Smooth muscle cell (in vitro differentiated cells): Measurements from ENCODE around the gene TAB2. TPM values are rescaled to one million over a fixed set of nuclear protein-coding genes. Genes with fewer than 3 reads are reported as not detected.

ENCODE experiments used
- DNase-seq: peaks from one replicate; lab custom pipeline; 2025; ENCODE audit not compliant: unreplicated experiment; lab: John Stamatoyannopoulos, UW
- H2AFZ ChIP-seq: fragments of 200-600 bp; sonication (generic); 2 replicates; pipeline ENCODE4 v1.6.0; 2016; ENCODE audit warnings: antibody characterized with exemption, low read depth, mild to moderate bottlenecking
- H3F3A ChIP-seq: fragments of 200-600 bp; sonication (generic); 2 replicates; pipeline ENCODE4 v1.6.0; 2017; ENCODE audit warnings: antibody characterized with exemption, low read depth
- H3K27ac ChIP-seq: fragments of 200-600 bp; sonication (generic); 2 replicates; pipeline ENCODE4 v1.5.1; 2016; ENCODE audit warnings: low read depth, mild to moderate bottlenecking
- H3K27me3 ChIP-seq: fragments of 200-600 bp; sonication (generic); 2 replicates; pipeline ENCODE4 v1.6.1; 2016; ENCODE audit warnings: low read depth, mild to moderate bottlenecking
- H3K36me3 ChIP-seq: fragments of 200-600 bp; sonication (generic); 2 replicates; pipeline ENCODE4 v1.5.1; 2016; ENCODE audit warnings: low read depth
- H3K4me1 ChIP-seq: fragments of 200-600 bp; sonication (generic); 2 replicates; pipeline ENCODE4 v1.5.1; 2016; ENCODE audit warnings: low read depth
- H3K4me2 ChIP-seq: fragments of 200-600 bp; sonication (generic); 2 replicates; pipeline ENCODE4 v1.6.0; 2016; ENCODE audit warnings: mild to moderate bottlenecking
- H3K4me3 ChIP-seq: fragments of 200-600 bp; sonication (generic); 2 replicates; pipeline ENCODE4 v1.5.1; 2016; ENCODE audit warnings: mild to moderate bottlenecking
- H3K79me2 ChIP-seq: fragments of 200-600 bp; sonication (generic); 2 replicates; pipeline ENCODE4 v1.6.0; 2016; ENCODE audit warnings: low read depth, mild to moderate bottlenecking
- H3K9ac ChIP-seq: fragments of 200-600 bp; sonication (generic); 2 replicates; pipeline ENCODE4 v1.6.0; 2016; ENCODE audit warnings: low read depth
- H3K9me3 ChIP-seq: fragments of 200-600 bp; sonication (generic); replicated peaks from 2 replicates; pipeline ENCODE4 v1.5.1; 2016; ENCODE audit warnings: low read depth
- H4K20me1 ChIP-seq: fragments of 200-600 bp; sonication (generic); 2 replicates; pipeline ENCODE4 v1.6.0; 2016; ENCODE audit warnings: low read depth
- CTCF ChIP-seq: fragments of 200-600 bp; sonication (generic); IDR thresholded peaks from 2 replicates; pipeline ENCODE4 v1.5.1; 2017; ENCODE audit warnings: borderline replicate concordance, mild to moderate bottlenecking, antibody characterized with exemption; ENCODE audit not compliant: insufficient read depth, poor library complexity, severe bottlenecking
- WGBS: methylation state at CpG from one replicate; pipeline ENCODE4 v1.1.7; 2016; ENCODE audit warnings: low lambda C conversion rate; 5-methylcytosine and 5-hydroxymethylcytosine counted together
- polyA plus RNA-seq: library from polyadenylated mRNA; unstranded; fragments of >200 nt; fragmentation: Nextera tagmentation; extraction: Ambion mirVana; gene quantifications from 2 replicates; pipeline ENCODE4 v1.2.1, GENCODE V29; 2016
- total RNA-seq: library from RNA; depleted of rRNA; stranded (reverse); fragments of >200 nt; gene quantifications from 2 replicates; pipeline ENCODE4 v1.2.3, GENCODE V29; 2014

TAB2 gene
- total and polyA plus RNA-seq, 2 experiments from 2014 or later: 12.6 to 78.5 TPM

- Histone ChIP-seq H3K9me3 (no peaks in the 10 kb centered on the region), H3K27me3 (no peaks in the 10 kb centered on the region), H3K4me3 (no peak overlapping the region), H2AFZ (no peak overlapping the region), H3K36me3 (no peaks in the 10 kb centered on the region), H3K27ac (no peak overlapping the region), H3K9ac (no peak overlapping the region), H3K4me2 (no peak overlapping the region), H4K20me1 (no peaks in the 10 kb centered on the region), H3F3A (no peaks in the 10 kb centered on the region), H3K79me2 (no peaks in the 10 kb centered on the region), H3K4me1 (peaks cover 8% of the 10 kb centered on the region)
- no peak for TF ChIP-seq CTCF
- no peak for DNase-seq
- 96% methylated on average over 13 of the region's 13 CpGs for WGBS
These were observed 102.3 kb downstream of the TAB2 start for GRCh38 chr6:149419696-149420404.

- 87% methylated on average over 5 of the region's 5 CpGs for WGBS
- H3K9ac ChIP-seq: no peak overlapping the region
- H2AFZ ChIP-seq: no peak overlapping the region
- DNase-seq: no peak
- H3K27me3 ChIP-seq: no peaks in the 10 kb centered on the region
- H3K79me2 ChIP-seq: no peaks in the 10 kb centered on the region
- no peak overlapping the region for H3K4me3 ChIP-seq
- no peaks in the 10 kb centered on the region for H3F3A ChIP-seq
- no peaks in the 10 kb centered on the region for H3K9me3 ChIP-seq
- peaks cover 8% of the 10 kb centered on the region for H3K4me1 ChIP-seq
- H4K20me1 ChIP-seq: no peaks in the 10 kb centered on the region
- no peak for TF ChIP-seq CTCF
- no peaks in the 10 kb centered on the region for H3K36me3 ChIP-seq
- H3K4me2 ChIP-seq: no peak overlapping the region
- H3K27ac ChIP-seq: no peak overlapping the region
These were observed 103.6 kb downstream of the TAB2 start for GRCh38 chr6:149421132-149421531.

GRCh38 chr6:149422581-149422980 is 105.1 kb downstream of the TAB2 start:
- H3K36me3 ChIP-seq: no peaks in the 10 kb centered on the region
- H3F3A ChIP-seq: no peaks in the 10 kb centered on the region
- H2AFZ ChIP-seq: no peak overlapping the region
- H3K79me2 ChIP-seq: no peaks in the 10 kb centered on the region
- no peaks in the 10 kb centered on the region for H3K9me3 ChIP-seq
- 90% methylated on average over 4 of the region's 4 CpGs for WGBS
- H3K9ac ChIP-seq: no peak overlapping the region
- peaks cover 8% of the 10 kb centered on the region for H3K4me1 ChIP-seq
- DNase-seq: no peak
- no peaks in the 10 kb centered on the region for H4K20me1 ChIP-seq
- no peak overlapping the region for H3K4me3 ChIP-seq
- TF ChIP-seq CTCF: no peak
- no peaks in the 10 kb centered on the region for H3K27me3 ChIP-seq
- no peak overlapping the region for H3K4me2 ChIP-seq
- no peak overlapping the region for H3K27ac ChIP-seq

- H3K79me2 ChIP-seq: no peaks in the 10 kb centered on the region
- peaks cover 8% of the 10 kb centered on the region for H3K4me1 ChIP-seq
- DNase-seq: no peak
- WGBS: 85% methylated on average over 7 of the region's 7 CpGs
- H3F3A ChIP-seq: no peaks in the 10 kb centered on the region
- H3K27ac ChIP-seq: no peak overlapping the region
- no peak overlapping the region for H3K9ac ChIP-seq
- no peak overlapping the region for H3K4me3 ChIP-seq
- H3K4me2 ChIP-seq: peak overlapping the region; percentile 43
- no peaks in the 10 kb centered on the region for H4K20me1 ChIP-seq
- no peak for TF ChIP-seq CTCF
- H3K27me3 ChIP-seq: no peaks in the 10 kb centered on the region
- peak overlapping the region; percentile 54 for H2AFZ ChIP-seq
- no peaks in the 10 kb centered on the region for H3K9me3 ChIP-seq
- no peaks in the 10 kb centered on the region for H3K36me3 ChIP-seq
These were observed 106.5 kb downstream of the TAB2 start for GRCh38 chr6:149423964-149424440.
